Neural progenitor cell (in vitro differentiated cells): ENCODE measurements around the gene PLA2R1. TPM values are rescaled to one million over a fixed set of nuclear protein-coding genes. Genes with fewer than 3 reads are reported as not detected.

Experiments used
- DNase-seq: peaks from one replicate; pipeline ENCODE4 v3.0.0-alpha.2; 2016; ENCODE audit warnings: low spot score
- H2AFZ ChIP-seq: fragments of 200-600 bp; sonication (generic); replicated peaks from 2 replicates; pipeline ENCODE4 v1.6.1; 2016; ENCODE audit warnings: antibody characterized with exemption
- H3F3A ChIP-seq: fragments of 200-600 bp; sonication (generic); 2 replicates; pipeline ENCODE4 v1.6.1; 2016; ENCODE audit warnings: antibody characterized with exemption, low read depth
- H3K27ac ChIP-seq: fragments of 200-600 bp; sonication (generic); 2 replicates; pipeline ENCODE4 v1.5.1; 2016; ENCODE audit warnings: mild to moderate bottlenecking
- H3K27me3 ChIP-seq: fragments of 200-600 bp; sonication (generic); 2 replicates; pipeline ENCODE4 v1.6.1; 2016; ENCODE audit warnings: mild to moderate bottlenecking, moderate library complexity
- H3K36me3 ChIP-seq: fragments of 200-600 bp; sonication (generic); 2 replicates; pipeline ENCODE4 v1.5.1; 2016
- H3K4me1 ChIP-seq: fragments of 200-600 bp; sonication (generic); 2 replicates; pipeline ENCODE4 v1.6.1; 2016; ENCODE audit warnings: mixed run types
- H3K4me2 ChIP-seq: fragments of 200-600 bp; sonication (generic); 2 replicates; pipeline ENCODE4 v1.6.1; 2016
- H3K4me3 ChIP-seq: fragments of 200-600 bp; sonication (generic); 2 replicates; pipeline ENCODE4 v1.5.1; 2016
- H3K79me2 ChIP-seq: fragments of 200-600 bp; sonication (generic); 2 replicates; pipeline ENCODE4 v1.6.1; 2016; ENCODE audit warnings: low read depth
- H3K9ac ChIP-seq: fragments of 200-600 bp; sonication (generic); 2 replicates; pipeline ENCODE4 v1.6.1; 2016
- H3K9me3 ChIP-seq: fragments of 200-600 bp; sonication (generic); 2 replicates; pipeline ENCODE4 v1.5.1; 2016; ENCODE audit warnings: low read depth
- H4K20me1 ChIP-seq: fragments of 200-600 bp; sonication (generic); 2 replicates; pipeline ENCODE4 v1.6.1; 2016; ENCODE audit warnings: low read depth
- H3K27ac Mint-ChIP-seq: 3 replicates; pipeline ENCODE4 v1.8.0; 2021; ENCODE audit warnings: mixed read lengths
- H3K27me3 Mint-ChIP-seq: 2 replicates; pipeline ENCODE4 v1.8.0; 2022; ENCODE audit warnings: low read depth, mild to moderate bottlenecking, inconsistent platforms, moderate library complexity, mixed read lengths; ENCODE audit not compliant: insufficient read depth
- H3K36me3 Mint-ChIP-seq: 3 replicates; pipeline ENCODE4 v1.8.0; 2021; ENCODE audit warnings: mixed read lengths
- H3K4me1 Mint-ChIP-seq: 3 replicates; pipeline ENCODE4 v1.8.0; 2021; ENCODE audit warnings: mixed read lengths
- H3K4me3 Mint-ChIP-seq: 3 replicates; pipeline ENCODE4 v1.8.0; 2021; ENCODE audit warnings: mild to moderate bottlenecking, moderate library complexity, mixed read lengths
- H3K9me3 Mint-ChIP-seq: 3 replicates; pipeline ENCODE4 v1.8.0; 2020; ENCODE audit warnings: mixed read lengths
- EZH2 ChIP-seq: fragments of 200-600 bp; sonication (generic); IDR thresholded peaks from 2 replicates; pipeline ENCODE4 v1.6.1; 2017; ENCODE audit warnings: antibody characterized with exemption, mild to moderate bottlenecking, moderate library complexity
- EZH2phosphoT487 ChIP-seq: fragments of 200-600 bp; sonication (generic); IDR thresholded peaks from 2 replicates; pipeline ENCODE4 v1.6.1; 2017; ENCODE audit warnings: antibody characterized with exemption
- total RNA-seq: library from RNA; depleted of rRNA; stranded (reverse); fragments of >200 nt; gene quantifications from 2 replicates; pipeline ENCODE4 v1.2.3, GENCODE V29; 2015; ENCODE audit warnings: low replicate concordance
- TF ChIP-seq, protein P1 (sequence below): fragments of 200-600 bp; sonication (generic); IDR thresholded peaks from 2 replicates; pipeline ENCODE4 v1.5.1; 2017; ENCODE audit warnings: antibody characterized with exemption, mild to moderate bottlenecking

Gene PLA2R1
- total RNA-seq, 1 donor from 2014 or later = 0.45 TPM

- Histone ChIP-seq H3K27me3 (no peaks in the 10 kb centered on the region), H3K4me3 (no peak overlapping the region), H4K20me1 (no peaks in the 10 kb centered on the region), H3K79me2 (no peaks in the 10 kb centered on the region), H3K4me1 (peaks cover 13% of the 10 kb centered on the region), H3K9me3 (no peaks in the 10 kb centered on the region), H3K9ac (no peak overlapping the region), H3K4me2 (no peak overlapping the region), H3K36me3 (no peaks in the 10 kb centered on the region), H2AFZ (no peak overlapping the region), H3F3A (peaks cover 4% of the 10 kb centered on the region), H3K27ac (no peak overlapping the region)
- Mint-ChIP-seq H3K27ac (no peak overlapping the region), H3K4me1 (peaks cover 21% of the 10 kb centered on the region), H3K9me3 (no peaks in the 10 kb centered on the region), H3K36me3 (no peaks in the 10 kb centered on the region), H3K27me3 (no peaks in the 10 kb centered on the region), H3K4me3 (no peak overlapping the region)
- no peak for TF ChIP-seq EZH2
- no peak for TF ChIP-seq EZH2phosphoT487
- TF ChIP-seq, protein P1, sequence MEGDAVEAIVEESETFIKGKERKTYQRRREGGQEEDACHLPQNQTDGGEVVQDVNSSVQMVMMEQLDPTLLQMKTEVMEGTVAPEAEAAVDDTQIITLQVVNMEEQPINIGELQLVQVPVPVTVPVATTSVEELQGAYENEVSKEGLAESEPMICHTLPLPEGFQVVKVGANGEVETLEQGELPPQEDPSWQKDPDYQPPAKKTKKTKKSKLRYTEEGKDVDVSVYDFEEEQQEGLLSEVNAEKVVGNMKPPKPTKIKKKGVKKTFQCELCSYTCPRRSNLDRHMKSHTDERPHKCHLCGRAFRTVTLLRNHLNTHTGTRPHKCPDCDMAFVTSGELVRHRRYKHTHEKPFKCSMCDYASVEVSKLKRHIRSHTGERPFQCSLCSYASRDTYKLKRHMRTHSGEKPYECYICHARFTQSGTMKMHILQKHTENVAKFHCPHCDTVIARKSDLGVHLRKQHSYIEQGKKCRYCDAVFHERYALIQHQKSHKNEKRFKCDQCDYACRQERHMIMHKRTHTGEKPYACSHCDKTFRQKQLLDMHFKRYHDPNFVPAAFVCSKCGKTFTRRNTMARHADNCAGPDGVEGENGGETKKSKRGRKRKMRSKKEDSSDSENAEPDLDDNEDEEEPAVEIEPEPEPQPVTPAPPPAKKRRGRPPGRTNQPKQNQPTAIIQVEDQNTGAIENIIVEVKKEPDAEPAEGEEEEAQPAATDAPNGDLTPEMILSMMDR = no peak
- DNase-seq = no peak
Measured at GRCh38 chr2:160050147-160050546, 12.3 kb downstream of the PLA2R1 start.

GRCh38 chr2:160045703-160046210 lies 16.7 kb downstream of the PLA2R1 start:
- Histone ChIP-seq H3K9ac (no peak overlapping the region), H4K20me1 (no peaks in the 10 kb centered on the region), H3F3A (no peaks in the 10 kb centered on the region), H2AFZ (no peak overlapping the region), H3K79me2 (no peaks in the 10 kb centered on the region), H3K9me3 (no peaks in the 10 kb centered on the region), H3K36me3 (no peaks in the 10 kb centered on the region), H3K4me3 (no peak overlapping the region), H3K4me1 (no peaks in the 10 kb centered on the region), H3K27ac (no peak overlapping the region), H3K4me2 (no peak overlapping the region), H3K27me3 (no peaks in the 10 kb centered on the region)
- Mint-ChIP-seq H3K9me3 (no peaks in the 10 kb centered on the region), H3K27me3 (no peaks in the 10 kb centered on the region), H3K4me1 (peaks cover 1% of the 10 kb centered on the region), H3K36me3 (no peaks in the 10 kb centered on the region), H3K27ac (no peak overlapping the region), H3K4me3 (no peak overlapping the region)
- TF ChIP-seq EZH2 (no peak), EZH2phosphoT487 (no peak)
- TF ChIP-seq, protein P1 = no peak
- no peak for DNase-seq

- Histone ChIP-seq H3K79me2 (no peaks in the 10 kb centered on the region), H3F3A (no peaks in the 10 kb centered on the region), H3K9ac (no peak overlapping the region), H2AFZ (no peak overlapping the region), H3K4me3 (no peak overlapping the region), H3K4me2 (no peak overlapping the region), H3K4me1 (no peaks in the 10 kb centered on the region), H3K27ac (no peak overlapping the region), H3K27me3 (no peaks in the 10 kb centered on the region), H3K9me3 (no peaks in the 10 kb centered on the region), H4K20me1 (no peaks in the 10 kb centered on the region), H3K36me3 (no peaks in the 10 kb centered on the region)
- Mint-ChIP-seq H3K36me3 (no peaks in the 10 kb centered on the region), H3K27ac (no peak overlapping the region), H3K27me3 (no peaks in the 10 kb centered on the region), H3K4me3 (no peak overlapping the region), H3K4me1 (no peaks in the 10 kb centered on the region), H3K9me3 (no peaks in the 10 kb centered on the region)
- no peak for DNase-seq
- TF ChIP-seq EZH2 (no peak), EZH2phosphoT487 (no peak)
- TF ChIP-seq, protein P1 = no peak
Measured at GRCh38 chr2:160044728-160045127, 17.7 kb downstream of the PLA2R1 start.
